Measurements from ENCODE around the gene FOSB.

Gene FOSB

DNA sequence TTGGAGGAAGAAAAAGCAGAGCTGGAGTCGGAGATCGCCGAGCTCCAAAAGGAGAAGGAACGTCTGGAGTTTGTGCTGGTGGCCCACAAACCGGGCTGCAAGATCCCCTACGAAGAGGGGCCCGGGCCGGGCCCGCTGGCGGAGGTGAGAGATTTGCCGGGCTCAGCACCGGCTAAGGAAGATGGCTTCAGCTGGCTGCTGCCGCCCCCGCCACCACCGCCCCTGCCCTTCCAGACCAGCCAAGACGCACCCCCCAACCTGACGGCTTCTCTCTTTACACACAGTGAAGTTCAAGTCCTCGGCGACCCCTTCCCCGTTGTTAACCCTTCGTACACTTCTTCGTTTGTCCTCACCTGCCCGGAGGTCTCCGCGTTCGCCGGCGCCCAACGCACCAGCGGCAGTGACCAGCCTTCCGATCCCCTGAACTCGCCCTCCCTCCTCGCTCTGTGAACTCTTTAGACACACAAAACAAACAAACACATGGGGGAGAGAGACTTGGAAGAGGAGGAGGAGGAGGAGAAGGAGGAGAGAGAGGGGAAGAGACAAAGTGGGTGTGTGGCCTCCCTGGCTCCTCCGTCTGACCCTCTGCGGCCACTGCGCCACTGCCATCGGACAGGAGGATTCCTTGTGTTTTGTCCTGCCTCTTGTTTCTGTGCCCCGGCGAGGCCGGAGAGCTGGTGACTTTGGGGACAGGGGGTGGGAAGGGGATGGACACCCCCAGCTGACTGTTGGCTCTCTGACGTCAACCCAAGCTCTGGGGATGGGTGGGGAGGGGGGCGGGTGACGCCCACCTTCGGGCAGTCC is 5.0 kb downstream of the FOSB start:
- no peak overlapping the region for H3K4me3 ChIP-seq (ENCODE audit: low read depth, low read length)
- TF ChIP-seq, protein P1, sequence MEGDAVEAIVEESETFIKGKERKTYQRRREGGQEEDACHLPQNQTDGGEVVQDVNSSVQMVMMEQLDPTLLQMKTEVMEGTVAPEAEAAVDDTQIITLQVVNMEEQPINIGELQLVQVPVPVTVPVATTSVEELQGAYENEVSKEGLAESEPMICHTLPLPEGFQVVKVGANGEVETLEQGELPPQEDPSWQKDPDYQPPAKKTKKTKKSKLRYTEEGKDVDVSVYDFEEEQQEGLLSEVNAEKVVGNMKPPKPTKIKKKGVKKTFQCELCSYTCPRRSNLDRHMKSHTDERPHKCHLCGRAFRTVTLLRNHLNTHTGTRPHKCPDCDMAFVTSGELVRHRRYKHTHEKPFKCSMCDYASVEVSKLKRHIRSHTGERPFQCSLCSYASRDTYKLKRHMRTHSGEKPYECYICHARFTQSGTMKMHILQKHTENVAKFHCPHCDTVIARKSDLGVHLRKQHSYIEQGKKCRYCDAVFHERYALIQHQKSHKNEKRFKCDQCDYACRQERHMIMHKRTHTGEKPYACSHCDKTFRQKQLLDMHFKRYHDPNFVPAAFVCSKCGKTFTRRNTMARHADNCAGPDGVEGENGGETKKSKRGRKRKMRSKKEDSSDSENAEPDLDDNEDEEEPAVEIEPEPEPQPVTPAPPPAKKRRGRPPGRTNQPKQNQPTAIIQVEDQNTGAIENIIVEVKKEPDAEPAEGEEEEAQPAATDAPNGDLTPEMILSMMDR (IDR thresholded peaks at IDR 0.05; ENCODE audit: borderline replicate concordance, insufficient read depth, low read depth, low read length) = no peak

DNA sequence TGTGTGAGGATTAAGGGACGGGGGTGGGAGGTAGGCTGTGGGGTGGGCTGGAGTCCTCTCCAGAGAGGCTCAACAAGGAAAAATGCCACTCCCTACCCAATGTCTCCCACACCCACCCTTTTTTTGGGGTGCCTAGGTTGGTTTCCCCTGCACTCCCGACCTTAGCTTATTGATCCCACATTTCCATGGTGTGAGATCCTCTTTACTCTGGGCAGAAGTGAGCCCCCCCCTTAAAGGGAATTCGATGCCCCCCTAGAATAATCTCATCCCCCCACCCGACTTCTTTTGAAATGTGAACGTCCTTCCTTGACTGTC is 5.5 kb downstream of the FOSB start:
- TF ChIP-seq, protein P1 (IDR thresholded peaks at IDR 0.05; ENCODE audit: borderline replicate concordance, insufficient read depth, low read depth, low read length) = no peak
- H3K4me3 ChIP-seq (ENCODE audit: low read depth, low read length) = no peak overlapping the region

DNA sequence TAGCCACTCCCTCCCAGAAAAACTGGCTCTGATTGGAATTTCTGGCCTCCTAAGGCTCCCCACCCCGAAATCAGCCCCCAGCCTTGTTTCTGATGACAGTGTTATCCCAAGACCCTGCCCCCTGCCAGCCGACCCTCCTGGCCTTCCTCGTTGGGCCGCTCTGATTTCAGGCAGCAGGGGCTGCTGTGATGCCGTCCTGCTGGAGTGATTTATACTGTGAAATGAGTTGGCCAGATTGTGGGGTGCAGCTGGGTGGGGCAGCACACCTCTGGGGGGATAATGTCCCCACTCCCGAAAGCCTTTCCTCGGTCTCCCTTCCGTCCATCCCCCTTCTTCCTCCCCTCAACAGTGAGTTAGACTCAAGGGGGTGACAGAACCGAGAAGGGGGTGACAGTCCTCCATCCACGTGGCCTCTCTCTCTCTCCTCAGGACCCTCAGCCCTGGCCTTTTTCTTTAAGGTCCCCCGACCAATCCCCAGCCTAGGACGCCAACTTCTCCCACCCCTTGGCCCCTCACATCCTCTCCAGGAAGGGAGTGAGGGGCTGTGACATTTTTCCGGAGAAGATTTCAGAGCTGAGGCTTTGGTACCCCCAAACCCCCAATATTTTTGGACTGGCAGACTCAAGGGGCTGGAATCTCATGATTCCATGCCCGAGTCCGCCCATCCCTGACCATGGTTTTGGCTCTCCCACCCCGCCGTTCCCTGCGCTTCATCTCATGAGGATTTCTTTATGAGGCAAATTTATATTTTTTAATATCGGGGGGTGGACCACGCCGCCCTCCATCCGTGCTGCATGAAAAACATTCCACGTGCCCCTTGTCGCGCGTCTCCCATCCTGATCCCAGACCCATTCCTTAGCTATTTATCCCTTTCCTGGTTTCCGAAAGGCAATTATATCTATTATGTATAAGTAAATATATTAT is 6.1 kb downstream of the FOSB start:
- no peak overlapping the region for H3K4me3 ChIP-seq (ENCODE audit: low read depth, low read length)
- TF ChIP-seq, protein P1 (IDR thresholded peaks at IDR 0.05; ENCODE audit: borderline replicate concordance, insufficient read depth, low read depth, low read length) = no peak

DNA sequence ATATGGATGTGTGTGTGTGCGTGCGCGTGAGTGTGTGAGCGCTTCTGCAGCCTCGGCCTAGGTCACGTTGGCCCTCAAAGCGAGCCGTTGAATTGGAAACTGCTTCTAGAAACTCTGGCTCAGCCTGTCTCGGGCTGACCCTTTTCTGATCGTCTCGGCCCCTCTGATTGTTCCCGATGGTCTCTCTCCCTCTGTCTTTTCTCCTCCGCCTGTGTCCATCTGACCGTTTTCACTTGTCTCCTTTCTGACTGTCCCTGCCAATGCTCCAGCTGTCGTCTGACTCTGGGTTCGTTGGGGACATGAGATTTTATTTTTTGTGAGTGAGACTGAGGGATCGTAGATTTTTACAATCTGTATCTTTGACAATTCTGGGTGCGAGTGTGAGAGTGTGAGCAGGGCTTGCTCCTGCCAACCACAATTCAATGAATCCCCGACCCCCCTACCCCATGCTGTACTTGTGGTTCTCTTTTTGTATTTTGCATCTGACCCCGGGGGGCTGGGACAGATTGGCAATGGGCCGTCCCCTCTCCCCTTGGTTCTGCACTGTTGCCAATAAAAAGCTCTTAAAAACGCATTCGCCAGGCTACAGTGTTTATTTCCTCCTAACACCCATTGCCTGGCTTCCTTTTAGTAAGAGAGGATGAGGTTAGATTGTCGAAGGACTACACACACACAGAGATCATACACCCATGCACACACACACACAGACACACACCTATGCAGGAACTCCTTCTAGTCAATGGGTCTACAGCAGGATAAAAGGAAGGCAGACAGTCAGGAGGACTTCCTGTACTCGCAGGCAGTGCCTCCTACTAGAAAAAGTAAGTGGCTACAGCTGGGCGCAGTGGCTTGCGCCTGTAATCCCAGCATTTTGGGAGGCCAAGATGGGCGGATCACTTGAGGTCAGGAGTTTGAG is 7.1 kb downstream of the FOSB start:
- H3K4me3 ChIP-seq (ENCODE audit: low read depth, low read length) = no peak overlapping the region
- TF ChIP-seq, protein P1 (IDR thresholded peaks at IDR 0.05; ENCODE audit: borderline replicate concordance, insufficient read depth, low read depth, low read length) = no peak

DNA sequence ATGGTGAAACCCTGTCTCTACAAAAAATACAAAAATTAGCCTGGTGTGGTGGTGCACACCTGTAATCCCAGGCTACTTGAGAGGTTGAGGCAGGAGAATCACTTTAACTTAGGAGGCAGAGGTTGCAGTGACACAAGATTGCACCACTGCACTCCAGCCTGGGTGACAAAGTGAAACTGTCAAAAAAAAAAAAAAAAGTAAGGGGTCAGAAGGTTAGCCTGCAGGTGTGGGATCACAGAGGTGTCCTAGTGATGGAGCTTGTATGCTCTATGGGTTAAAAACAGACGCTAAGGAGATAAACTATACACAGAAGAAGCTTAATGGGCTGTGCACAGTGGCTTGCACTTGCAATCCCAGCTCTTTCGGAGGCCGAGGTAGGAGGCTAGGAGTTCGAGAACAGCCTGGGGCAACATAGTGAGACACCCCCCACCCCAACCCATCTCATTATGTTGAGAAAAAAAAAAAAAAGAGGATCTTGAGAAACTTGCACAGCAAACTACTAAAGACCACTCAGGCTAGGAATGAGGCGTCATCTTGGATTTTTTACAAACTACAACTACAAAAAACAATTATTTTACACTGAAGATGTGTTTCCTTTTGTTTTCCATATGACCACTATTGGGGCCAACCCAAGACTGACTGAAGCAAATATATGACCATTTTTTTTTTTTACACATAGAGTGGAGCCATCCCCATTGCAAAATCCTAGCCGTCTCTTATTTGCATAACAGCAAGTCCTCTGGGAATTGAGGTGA is 7.9 kb downstream of the FOSB start:
- TF ChIP-seq, protein P1 (IDR thresholded peaks at IDR 0.05; ENCODE audit: borderline replicate concordance, insufficient read depth, low read depth, low read length) = no peak
- no peak overlapping the region for H3K4me3 ChIP-seq (ENCODE audit: low read depth, low read length)

DNA sequence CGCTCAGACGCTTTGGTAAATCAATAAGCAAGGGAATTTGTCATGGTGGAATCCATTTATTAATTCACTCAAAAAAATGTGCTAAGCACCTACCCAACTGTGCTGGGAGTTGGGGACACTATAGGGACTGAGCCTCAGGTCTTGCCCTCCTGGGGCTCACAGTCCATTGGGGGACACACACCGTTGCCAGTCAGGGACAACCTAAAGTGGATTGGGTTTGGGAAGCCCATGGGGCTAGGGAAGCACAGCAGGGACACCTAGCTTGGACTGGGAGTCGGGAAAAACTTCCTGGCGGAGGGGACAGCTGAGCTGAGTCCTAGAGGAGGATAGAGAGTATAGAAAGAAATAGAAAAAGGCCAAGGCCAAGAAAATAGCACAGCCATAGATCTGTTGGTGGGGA is 8.5 kb downstream of the FOSB start:
- H3K4me3 ChIP-seq (ENCODE audit: low read depth, low read length) = no peak overlapping the region
- TF ChIP-seq, protein P1 (IDR thresholded peaks at IDR 0.05; ENCODE audit: borderline replicate concordance, insufficient read depth, low read depth, low read length) = no peak
